GM12872 (cell line): ENCODE measurements around the gene CMTM4.

Source experiments
- CTCF ChIP-seq: IDR thresholded peaks from 3 replicates; pipeline ENCODE4 v1.5.1; 2011; ENCODE audit warnings: low read depth, mild to moderate bottlenecking, low read length, moderate library complexity; ENCODE audit not compliant: insufficient read depth

CMTM4 gene

GRCh38 chr16:66587881-66588600, 108.5 kb downstream of the CMTM4 start:
- TF ChIP-seq CTCF, result no peak

DNA sequence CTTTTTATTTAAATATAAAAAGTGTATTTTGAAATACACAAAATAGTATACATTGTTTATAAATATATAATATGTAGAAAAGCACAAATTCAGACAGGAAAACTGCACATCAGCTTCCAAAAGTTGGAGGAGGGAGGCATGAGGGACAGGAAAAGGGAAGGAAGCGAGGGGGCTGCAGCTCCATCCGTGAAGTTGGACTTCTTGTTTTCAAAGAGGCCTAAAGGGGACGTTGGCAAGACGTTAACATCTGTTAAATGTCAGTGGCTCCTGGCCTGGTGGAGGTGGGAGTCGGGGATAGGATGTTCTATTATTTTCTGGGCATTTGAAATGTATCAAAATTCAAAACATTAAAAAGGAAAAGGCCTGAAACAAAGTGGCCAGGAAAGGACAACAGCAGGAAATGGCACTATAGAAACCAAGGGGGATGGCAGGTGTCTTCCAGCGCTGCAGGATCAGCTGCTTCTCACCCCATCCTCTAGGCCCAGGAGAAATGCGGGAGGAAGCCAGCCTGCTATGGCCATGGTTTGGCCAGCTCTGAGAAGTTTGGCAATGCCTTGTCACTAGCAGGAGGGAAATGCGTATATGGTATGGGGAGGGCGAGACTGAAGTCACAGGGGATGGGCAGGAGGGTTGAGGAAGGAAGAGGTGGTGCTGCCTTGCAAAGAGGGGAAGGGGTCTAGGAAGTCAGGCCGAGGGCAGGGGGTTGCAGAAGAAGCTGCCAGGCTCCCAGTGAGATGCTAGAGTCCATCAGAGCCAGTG, 110.9 kb downstream of the CMTM4 start:
- TF ChIP-seq CTCF, result no peak

DNA sequence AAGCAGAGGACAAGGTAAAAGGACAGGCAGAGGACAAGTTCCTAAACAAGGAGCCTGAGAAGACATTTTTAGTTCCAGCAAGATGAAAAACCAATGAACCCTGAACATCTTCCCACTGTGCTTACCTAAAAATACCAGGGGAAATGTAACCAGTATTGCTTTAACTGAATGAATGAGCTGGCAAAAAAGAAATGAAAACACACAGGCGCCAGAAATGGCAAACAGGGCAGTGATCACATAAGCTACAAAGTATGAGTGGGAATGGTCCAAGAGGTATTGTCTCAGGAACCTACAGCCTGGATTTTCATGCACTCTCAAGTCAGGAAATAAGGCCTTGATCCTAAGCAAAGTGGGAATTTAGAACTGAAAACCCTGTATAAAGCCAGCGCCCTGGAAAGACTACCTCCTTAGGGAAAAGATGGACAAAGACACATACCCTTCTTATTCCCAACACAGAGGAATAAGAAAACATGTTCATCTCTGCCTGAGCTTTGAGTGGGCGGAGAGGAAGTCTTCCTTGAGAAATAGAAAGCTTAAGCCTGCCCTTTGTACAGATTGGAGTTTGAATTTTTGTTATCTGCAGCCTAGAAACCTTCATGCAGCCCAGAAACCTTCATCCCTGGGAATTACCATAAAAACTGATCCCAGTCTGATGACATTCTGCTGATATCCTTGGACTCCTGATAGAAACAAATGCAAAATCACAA, 115.1 kb downstream of the CMTM4 start:
- no peak for TF ChIP-seq CTCF

DNA sequence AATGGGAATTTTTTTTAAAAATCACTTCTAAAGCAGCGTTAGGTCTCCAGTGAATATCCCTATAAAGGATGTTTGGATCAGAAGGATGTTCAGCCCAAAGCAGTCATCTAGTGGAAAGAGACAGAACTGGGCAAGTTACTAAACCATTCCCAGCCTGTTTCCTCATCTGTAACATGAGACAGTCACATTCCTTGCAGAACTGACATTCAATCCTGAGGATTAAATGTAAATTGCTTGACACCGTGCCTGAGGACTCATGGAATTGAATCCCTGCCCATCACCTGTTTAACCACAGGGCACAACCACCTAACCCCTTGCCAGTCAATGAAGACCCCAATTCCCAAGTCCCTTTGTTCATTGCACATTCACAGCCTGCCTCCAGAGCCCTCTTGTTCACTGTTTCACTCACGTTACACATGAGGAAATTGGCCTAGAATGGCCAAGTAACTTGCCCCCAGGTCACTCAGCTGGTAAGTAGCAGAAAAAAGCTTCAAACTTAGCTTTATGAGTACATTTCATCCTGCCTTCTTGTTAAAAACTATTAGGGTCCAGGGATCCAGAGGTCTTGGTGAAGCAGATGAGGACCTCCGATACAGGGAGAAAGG, 115.8 kb downstream of the CMTM4 start:
- TF ChIP-seq CTCF, result no peak

GRCh38 chr16:66578651-66579531, 117.7 kb downstream of the CMTM4 start, which contains the start of gene CMTM2:
TSS of gene CMTM2 (plus strand) at chr16:66579463. CDS start at chr16:66579608, 145 bp downstream.
- no peak for TF ChIP-seq CTCF

DNA sequence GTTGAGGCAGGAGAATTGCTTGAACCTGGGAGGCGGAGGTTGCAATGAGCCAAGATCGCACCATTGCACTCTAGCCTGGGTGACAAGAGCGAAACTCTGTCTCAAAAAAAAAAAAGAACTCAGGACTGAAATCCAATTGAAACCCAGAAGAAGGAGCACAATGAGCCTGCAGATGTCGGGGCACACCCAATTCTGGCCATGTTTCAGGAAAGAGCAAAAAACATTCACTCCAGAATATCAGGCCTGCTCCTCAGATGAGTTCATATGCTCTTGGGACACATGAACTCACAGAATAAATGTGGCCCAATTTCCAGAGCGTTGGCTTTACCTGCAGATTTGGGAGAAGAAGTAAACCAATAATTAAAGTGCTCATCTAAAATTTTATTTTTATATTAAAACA, 120.2 kb downstream of the CMTM4 start:
- no peak for TF ChIP-seq CTCF
